ENCODE measurements around the gene RCE1.

- TF ChIP-seq CTCF (IDR thresholded peaks at IDR 0.05; ENCODE audit: poor library complexity), result no peak
- no peak for TF ChIP-seq EZH2 (IDR thresholded peaks at IDR 0.05; ENCODE audit: borderline replicate concordance)
- TF ChIP-seq EZH2phosphoT487 (IDR thresholded peaks at IDR 0.05; ENCODE audit: low read depth, severe bottlenecking, unreplicated experiment), result no peak
These were observed 31.0 kb downstream of the RCE1 start for GRCh38 chr11:66874232-66874631.
